GM10248 (cell line): Measurements from ENCODE around the gene NAV1.

Experiments used
- CTCF ChIA-PET: fragments of 300-600 bp; sonication (Branson Sonifier 250); formaldehyde crosslinking; extraction: SDS; loops from one replicate; lab custom pipeline; 2021; ENCODE audit warnings: antibody characterized with exemption; lab: Yijun Ruan, JAX
- POLR2A ChIA-PET: fragments of 350-650 bp; sonication (Branson Sonifier 250); formaldehyde crosslinking; extraction: SDS; loops from one replicate; lab custom pipeline; 2020; ENCODE audit warnings: antibody characterized with exemption; lab: Yijun Ruan, JAX
- DNase-seq: peaks from one replicate; pipeline ENCODE4 v3.0.0; 2012; ENCODE audit errors: extremely low spot score
- TF ChIP-seq, protein P1 (sequence below): IDR thresholded peaks from 2 replicates; pipeline ENCODE4 v1.5.1; 2012; ENCODE audit warnings: mild to moderate bottlenecking, low read depth; ENCODE audit errors: extremely low read depth, missing control alignments, control extremely low read depth

NAV1 gene

GRCh38 chr1:201503397-201504176 is 35.3 kb upstream of the NAV1 start:
- no peak for DNase-seq
- CTCF ChIA-PET, result interaction anchor here (1.0 to 29.4 kb wide), 6 partner anchors 3 to 68 kb away, joined by 3 to 685 read pairs (median 255); partner anchors contain the start of genes CSRP1 and PHLDA3
- TF ChIP-seq, protein P1, sequence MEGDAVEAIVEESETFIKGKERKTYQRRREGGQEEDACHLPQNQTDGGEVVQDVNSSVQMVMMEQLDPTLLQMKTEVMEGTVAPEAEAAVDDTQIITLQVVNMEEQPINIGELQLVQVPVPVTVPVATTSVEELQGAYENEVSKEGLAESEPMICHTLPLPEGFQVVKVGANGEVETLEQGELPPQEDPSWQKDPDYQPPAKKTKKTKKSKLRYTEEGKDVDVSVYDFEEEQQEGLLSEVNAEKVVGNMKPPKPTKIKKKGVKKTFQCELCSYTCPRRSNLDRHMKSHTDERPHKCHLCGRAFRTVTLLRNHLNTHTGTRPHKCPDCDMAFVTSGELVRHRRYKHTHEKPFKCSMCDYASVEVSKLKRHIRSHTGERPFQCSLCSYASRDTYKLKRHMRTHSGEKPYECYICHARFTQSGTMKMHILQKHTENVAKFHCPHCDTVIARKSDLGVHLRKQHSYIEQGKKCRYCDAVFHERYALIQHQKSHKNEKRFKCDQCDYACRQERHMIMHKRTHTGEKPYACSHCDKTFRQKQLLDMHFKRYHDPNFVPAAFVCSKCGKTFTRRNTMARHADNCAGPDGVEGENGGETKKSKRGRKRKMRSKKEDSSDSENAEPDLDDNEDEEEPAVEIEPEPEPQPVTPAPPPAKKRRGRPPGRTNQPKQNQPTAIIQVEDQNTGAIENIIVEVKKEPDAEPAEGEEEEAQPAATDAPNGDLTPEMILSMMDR, result no peak

DNA sequence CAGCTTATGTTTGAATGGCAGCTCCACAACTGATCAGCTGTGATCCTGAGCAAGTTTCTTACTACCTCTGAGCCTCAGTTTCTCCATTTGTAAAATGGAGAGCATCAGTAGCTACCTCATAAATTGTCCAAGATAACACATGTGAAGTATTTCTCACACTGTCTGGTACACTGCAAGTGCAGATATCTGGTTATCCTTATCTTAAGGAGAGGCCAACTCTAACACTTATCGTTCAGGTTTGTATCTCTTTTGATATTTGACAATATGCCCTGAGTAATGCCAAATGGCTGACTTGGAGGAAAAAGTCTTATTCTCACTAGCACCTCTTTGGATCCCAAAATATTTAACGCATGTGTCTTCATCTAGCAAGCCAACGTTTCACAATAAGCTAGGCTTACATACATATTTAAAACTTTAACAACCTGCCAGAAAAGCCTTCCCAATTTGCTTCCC is 34.7 kb upstream of the NAV1 start:
- no peak for DNase-seq
- ChIA-PET POLR2A (no interaction called here), CTCF (interaction anchor here (1.0 to 29.4 kb wide), 5 partner anchors 3 to 56 kb away, joined by 3 to 685 read pairs (median 504); partner anchors contain the start of genes CSRP1 and PHLDA3)
- TF ChIP-seq, protein P1, result no peak

More at GRCh38 chr1:201503397-201504176, 35.3 kb upstream of the NAV1 start:
- POLR2A ChIA-PET, result no interaction called here

DNA sequence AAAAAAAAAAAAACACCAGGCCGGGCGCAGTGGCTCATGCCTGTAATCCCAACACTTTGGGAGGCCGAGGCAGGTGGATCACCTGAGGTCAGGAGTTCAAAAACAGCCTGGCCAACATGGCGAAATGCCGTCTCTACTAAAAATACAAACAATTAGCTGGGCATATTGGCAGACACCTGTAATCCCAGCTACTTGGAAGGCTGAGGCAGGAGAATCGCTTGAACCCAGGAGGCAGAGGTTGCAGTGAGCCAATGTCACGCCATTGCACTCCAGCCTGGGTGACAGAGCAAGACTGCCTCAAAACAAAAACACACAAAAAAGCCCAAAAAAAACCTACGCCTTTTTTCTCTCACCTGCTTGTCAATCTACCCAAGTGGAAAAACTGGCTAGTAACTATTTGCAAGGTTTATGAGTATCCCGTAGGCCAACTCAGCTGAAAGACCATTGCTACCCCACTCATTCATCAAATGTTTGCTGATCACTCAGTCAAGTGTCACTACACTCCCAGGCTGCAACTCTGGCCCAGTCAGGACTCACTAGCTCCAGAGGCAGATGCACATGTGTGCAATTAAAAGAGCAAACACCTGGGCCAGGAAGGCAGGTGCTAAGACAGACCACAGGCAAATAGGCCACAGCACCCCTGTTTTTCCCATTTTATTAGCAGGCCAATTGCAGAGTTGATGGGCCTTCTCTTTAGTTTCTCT is 34.0 kb upstream of the NAV1 start:
- ChIA-PET POLR2A (interaction anchor here (0.7 kb wide), 1 partner anchor 119 kb away, joined by 4 read pairs; no protein-coding TSS in a partner anchor), CTCF (interaction anchor here (2.0 to 29.4 kb wide), 4 partner anchors 2 to 57 kb away, joined by 6 to 685 read pairs (median 504); partner anchors contain the start of gene CSRP1)
- no peak for DNase-seq
- TF ChIP-seq, protein P1, result no peak

DNA sequence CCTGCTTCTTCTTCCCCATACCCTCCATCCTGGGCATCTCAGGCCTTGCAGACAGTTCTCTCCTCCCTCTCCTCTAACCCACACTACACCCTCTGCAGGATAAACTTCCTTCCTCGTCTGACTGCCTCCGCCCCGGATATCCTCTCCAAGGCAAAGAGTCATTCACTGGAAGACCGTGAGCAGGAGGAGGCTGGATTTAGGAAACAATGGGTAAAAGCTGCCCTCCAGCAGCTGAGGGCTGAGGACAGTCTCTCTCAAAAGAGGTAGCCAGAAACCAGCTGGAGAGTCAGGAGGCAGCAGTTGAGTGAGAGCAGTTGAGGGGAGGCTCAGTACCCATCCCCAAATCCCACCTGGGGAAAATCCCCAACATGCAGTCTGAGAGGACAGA is 33.4 kb upstream of the NAV1 start:
- DNase-seq, result no peak
- TF ChIP-seq, protein P1, result no peak
- POLR2A ChIA-PET, result no interaction called here
- CTCF ChIA-PET, result interaction anchor here (2.4 to 29.4 kb wide), 4 partner anchors 2 to 69 kb away, joined by 9 to 685 read pairs (median 504); partner anchors contain the start of gene CSRP1

DNA sequence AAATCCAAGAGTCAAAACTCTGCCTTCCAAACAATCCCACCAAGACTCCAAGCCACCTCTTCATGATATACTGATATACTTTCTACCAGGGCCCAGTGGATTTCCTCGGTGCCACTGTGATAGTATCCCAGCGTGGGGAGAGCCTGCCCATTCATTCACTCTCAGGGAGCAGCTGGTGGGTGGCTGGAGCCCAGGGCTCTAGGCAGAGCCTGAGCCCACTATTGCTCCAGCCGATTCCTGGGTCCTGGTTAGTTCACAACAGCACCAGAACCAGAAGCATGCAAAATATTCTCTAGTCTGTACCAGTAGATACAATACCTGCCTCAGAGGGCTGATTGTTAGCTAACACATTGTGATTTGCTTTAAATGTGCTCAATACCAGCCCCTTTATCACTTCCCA is 32.8 kb upstream of the NAV1 start:
- CTCF ChIA-PET, result interaction anchor here (2.4 to 29.4 kb wide), 5 partner anchors 1 to 70 kb away, joined by 9 to 685 read pairs (median 504); partner anchors contain the start of gene CSRP1
- no peak for DNase-seq
- POLR2A ChIA-PET, result no interaction called here
- TF ChIP-seq, protein P1, result no peak
